ENCODE results near the gene RAD23B. TPM values are rescaled to one million over a fixed set of nuclear protein-coding genes. Genes with fewer than 3 reads are reported as not detected.

Gene RAD23B
- polyA plus RNA-seq, 2 donors, result 38.6 to 58.2 TPM

Other genes starting within 250 kb of the RAD23B start
- 100 to 1,000 TPM in 1 of 2 donors, 10 to 100 TPM in 1; 49.8 to 107 TPM for gene KLF4, start 206.5 kb downstream of the RAD23B start, polyA plus RNA-seq